OCI-LY1 (cell line): Measurements from ENCODE around the gene UBXN6.

ENCODE experiments used
- H2AFZ ChIP-seq: fragments of 200-600 bp; sonication (generic), shearing (Covaris generic); 2 replicates; pipeline ENCODE4 v1.6.0; 2014; ENCODE audit warnings: antibody characterized with exemption, mild to moderate bottlenecking, low read length
- H3F3A ChIP-seq: fragments of 200-600 bp; sonication (generic), shearing (Covaris generic); 2 replicates; pipeline ENCODE4 v1.6.0; 2014; ENCODE audit warnings: mild to moderate bottlenecking, antibody characterized with exemption, low read length, moderate library complexity; ENCODE audit not compliant: insufficient read depth
- H3K27ac ChIP-seq: fragments of 200-600 bp; sonication (generic); 2 replicates; pipeline ENCODE4 v1.5.1; 2014; ENCODE audit warnings: low read length, mixed run types, mild to moderate bottlenecking, low read depth; ENCODE audit not compliant: poor library complexity, severe bottlenecking
- H3K27me3 ChIP-seq: fragments of 200-600 bp; sonication (generic); 2 replicates; pipeline ENCODE4 v1.6.0; 2014; ENCODE audit warnings: antibody characterized with exemption, mild to moderate bottlenecking, low read length, moderate library complexity; ENCODE audit not compliant: insufficient read depth
- H3K36me3 ChIP-seq: fragments of 200-600 bp; sonication (generic); 2 replicates; pipeline ENCODE4 v1.6.1; 2014; ENCODE audit warnings: mild to moderate bottlenecking, antibody characterized with exemption, low read length, moderate library complexity, mixed read lengths; ENCODE audit not compliant: insufficient read depth
- H3K4me1 ChIP-seq: fragments of 200-600 bp; sonication (generic); 2 replicates; pipeline ENCODE4 v1.5.1; 2014; ENCODE audit warnings: mild to moderate bottlenecking, low read length, moderate library complexity; ENCODE audit not compliant: insufficient read depth, severe bottlenecking
- H3K4me2 ChIP-seq: fragments of 200-600 bp; sonication (generic), shearing (Covaris generic); 2 replicates; pipeline ENCODE4 v1.6.1; 2014; ENCODE audit warnings: low read length
- H3K4me3 ChIP-seq: fragments of 200-600 bp; sonication (generic); 2 replicates; pipeline ENCODE4 v1.5.1; 2014; ENCODE audit warnings: low read length, low read depth, mild to moderate bottlenecking, mixed read lengths; ENCODE audit not compliant: poor library complexity, severe bottlenecking
- H3K79me2 ChIP-seq: fragments of 200-600 bp; shearing (Covaris generic); 2 replicates; pipeline ENCODE4 v1.6.1; 2016; ENCODE audit warnings: mixed run types, low read length, mixed read lengths; ENCODE audit not compliant: insufficient read depth
- H3K9ac ChIP-seq: fragments of 200-600 bp; sonication (generic), shearing (Covaris generic); 2 replicates; pipeline ENCODE4 v1.6.1; 2014; ENCODE audit warnings: mild to moderate bottlenecking, low read length, mixed read lengths
- H3K9me2 ChIP-seq: fragments of 200-600 bp; sonication (generic), shearing (Covaris generic); 2 replicates; pipeline ENCODE4 v1.6.1; 2014; ENCODE audit warnings: low read depth, mild to moderate bottlenecking, low read length, mixed read lengths
- H3K9me3 ChIP-seq: fragments of 200-600 bp; shearing (Covaris generic); 2 replicates; pipeline ENCODE4 v1.6.1; 2014; ENCODE audit warnings: low read length, mixed read lengths
- H4K20me1 ChIP-seq: fragments of 200-600 bp; sonication (generic), shearing (Covaris generic); 2 replicates; pipeline ENCODE4 v1.6.0; 2016; ENCODE audit warnings: mild to moderate bottlenecking, low read length; ENCODE audit not compliant: insufficient read depth
- CTCF ChIP-seq: fragments of 200-600 bp; sonication (generic), shearing (Covaris generic); IDR thresholded peaks from 2 replicates; pipeline ENCODE4 v1.5.1; 2017; ENCODE audit warnings: mild to moderate bottlenecking, antibody characterized with exemption, low read length, moderate library complexity, mixed read lengths
- EZH2 ChIP-seq: fragments of 200-600 bp; sonication (generic), shearing (Covaris generic); IDR thresholded peaks from 2 replicates; pipeline ENCODE4 v1.8.0; 2017; ENCODE audit warnings: borderline replicate concordance, mixed run types, mild to moderate bottlenecking, antibody characterized with exemption, low read length, moderate library complexity, mixed read lengths

Gene UBXN6

GRCh38 chr19:4416268-4416667, 41.3 kb downstream of the UBXN6 start:
- Histone ChIP-seq H3K4me3 (no peak overlapping the region), H3K36me3 (peaks cover 84% of the 10 kb centered on the region), H3K4me2 (no peak overlapping the region), H3K9me3 (no peaks in the 10 kb centered on the region), H4K20me1 (no peaks in the 10 kb centered on the region), H3K79me2 (peaks cover 31% of the 10 kb centered on the region), H3K4me1 (no peaks in the 10 kb centered on the region), H3K9me2 (no peaks in the 10 kb centered on the region), H3K27ac (no peak overlapping the region), H2AFZ (no peak overlapping the region), H3F3A (no peaks in the 10 kb centered on the region), H3K27me3 (no peaks in the 10 kb centered on the region), H3K9ac (no peak overlapping the region)
- no peak for TF ChIP-seq EZH2
- no peak for TF ChIP-seq CTCF

- Histone ChIP-seq H3K9ac (no peak overlapping the region), H3K27me3 (no peaks in the 10 kb centered on the region), H3F3A (no peaks in the 10 kb centered on the region), H3K4me1 (no peaks in the 10 kb centered on the region), H4K20me1 (no peaks in the 10 kb centered on the region), H3K79me2 (peaks cover 37% of the 10 kb centered on the region), H2AFZ (no peak overlapping the region), H3K27ac (no peak overlapping the region), H3K4me2 (no peak overlapping the region), H3K36me3 (peaks cover 84% of the 10 kb centered on the region), H3K4me3 (no peak overlapping the region), H3K9me2 (no peaks in the 10 kb centered on the region), H3K9me3 (no peaks in the 10 kb centered on the region)
- TF ChIP-seq CTCF (no peak), EZH2 (no peak)
Measured at GRCh38 chr19:4415352-4415751, 42.2 kb downstream of the UBXN6 start.

GRCh38 chr19:4414800-4415321, 42.7 kb downstream of the UBXN6 start:
- H3K9me3 ChIP-seq, result no peaks in the 10 kb centered on the region
- no peaks in the 10 kb centered on the region for H3K9me2 ChIP-seq
- H3K27ac ChIP-seq, result no peak overlapping the region
- no peak overlapping the region for H3K4me3 ChIP-seq
- no peak overlapping the region for H2AFZ ChIP-seq
- H3K4me2 ChIP-seq, result no peak overlapping the region
- H4K20me1 ChIP-seq, result no peaks in the 10 kb centered on the region
- no peak overlapping the region for H3K9ac ChIP-seq
- no peaks in the 10 kb centered on the region for H3K4me1 ChIP-seq
- peaks cover 37% of the 10 kb centered on the region for H3K79me2 ChIP-seq
- H3K27me3 ChIP-seq, result no peaks in the 10 kb centered on the region
- TF ChIP-seq CTCF (no peak), EZH2 (no peak)
- no peaks in the 10 kb centered on the region for H3F3A ChIP-seq
- H3K36me3 ChIP-seq, result peaks cover 84% of the 10 kb centered on the region
